NCI-H2171 treated with DMSO at 0.1 percent for 48 hours (cell line): ENCODE results near the gene IMP4.

Experiments
- DNase-seq: peaks from one replicate; lab custom pipeline; 2025; lab: John Stamatoyannopoulos, UW

IMP4 gene

GRCh38 chr2:130357864-130358263, 15.2 kb downstream of the IMP4 start:
- no peak for DNase-seq

DNA sequence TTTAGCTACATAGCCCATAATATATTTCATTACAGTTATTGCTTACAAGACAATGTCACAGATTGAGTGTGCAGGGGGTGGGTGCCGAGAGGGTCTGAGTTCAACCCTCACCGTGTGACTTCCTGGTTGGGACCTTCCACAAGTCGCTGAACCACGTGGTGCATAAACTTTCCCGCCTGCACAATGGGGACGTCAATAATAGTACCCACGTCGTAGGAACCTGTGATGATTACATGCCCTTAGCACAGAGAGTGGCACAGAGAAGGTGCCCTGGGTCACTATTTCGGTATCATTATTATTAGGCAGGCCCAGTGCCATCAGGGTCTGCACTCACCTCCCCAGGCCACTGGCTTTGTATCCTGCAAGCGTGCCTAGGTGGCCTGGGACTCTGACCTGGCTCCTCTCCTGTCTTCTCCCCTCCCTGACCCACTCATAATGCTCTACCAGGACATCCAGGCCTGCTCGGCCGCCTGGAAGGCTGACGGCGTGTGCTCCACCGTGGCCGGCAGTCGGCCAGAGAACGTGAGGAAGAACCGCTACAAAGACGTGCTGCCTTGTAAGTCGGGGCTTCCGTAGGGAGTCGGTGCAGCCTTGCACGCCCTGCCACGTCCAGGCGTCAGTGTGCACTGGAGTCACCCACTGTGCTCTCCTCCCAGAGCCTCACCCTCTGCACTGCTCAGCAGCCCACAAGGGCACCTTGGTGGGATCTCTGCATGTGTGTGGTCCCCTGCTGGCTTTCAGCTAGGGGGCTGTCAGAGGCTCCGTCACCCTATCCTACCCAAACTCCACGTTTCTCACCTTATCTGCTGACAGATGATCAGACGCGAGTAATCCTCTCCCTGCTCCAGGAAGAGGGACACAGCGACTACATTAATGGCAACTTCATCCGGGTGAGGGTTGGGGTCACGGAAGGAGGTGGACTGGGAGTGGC, 16.0 kb downstream of the IMP4 start:
- DNase-seq: no peak

DNA sequence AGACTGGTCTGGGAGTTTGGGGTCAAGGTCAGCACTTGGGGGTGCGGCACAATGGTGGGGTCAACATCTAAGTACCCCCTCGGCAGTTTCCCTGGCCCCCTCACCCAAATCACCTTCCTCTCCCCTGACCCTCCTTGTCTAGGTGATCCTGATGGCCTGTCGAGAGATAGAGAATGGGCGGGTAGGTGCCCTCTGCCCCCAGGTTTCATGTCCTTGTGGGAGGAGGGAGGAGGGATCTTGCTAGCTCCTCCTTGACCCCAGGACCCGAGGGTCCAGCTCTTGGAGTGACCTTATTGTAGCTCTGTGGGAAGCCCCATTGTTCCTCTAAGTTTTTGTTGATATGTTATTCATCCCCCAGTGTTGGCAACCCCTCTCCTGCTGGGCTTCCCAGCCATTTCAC, 16.8 kb downstream of the IMP4 start:
- no peak for DNase-seq

DNA sequence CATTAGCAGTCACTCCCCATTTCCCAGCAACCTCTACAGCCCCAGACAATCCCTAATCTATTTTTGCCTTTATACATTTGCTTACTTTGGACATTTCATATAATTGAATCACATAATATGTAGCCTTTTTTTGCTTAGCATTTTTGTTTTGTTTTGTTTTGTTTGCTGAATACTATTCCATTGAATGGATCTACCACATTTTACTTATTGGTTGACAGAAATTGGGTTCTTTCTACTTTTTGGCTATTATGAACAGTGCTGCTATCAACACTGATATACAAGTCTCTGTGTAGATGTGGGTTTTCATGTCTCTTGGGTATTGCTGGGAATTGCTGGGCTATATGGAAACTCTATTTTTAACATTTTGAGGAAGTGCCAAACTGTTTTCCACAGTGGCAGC, 20.8 kb downstream of the IMP4 start:
- DNase-seq: no peak

- DNase-seq: no peak
Measured at GRCh38 chr2:130365075-130365474, 22.4 kb downstream of the IMP4 start.

- peak; percentile 13 for DNase-seq
Measured at GRCh38 chr2:130365963-130366362, 23.3 kb downstream of the IMP4 start.

DNA sequence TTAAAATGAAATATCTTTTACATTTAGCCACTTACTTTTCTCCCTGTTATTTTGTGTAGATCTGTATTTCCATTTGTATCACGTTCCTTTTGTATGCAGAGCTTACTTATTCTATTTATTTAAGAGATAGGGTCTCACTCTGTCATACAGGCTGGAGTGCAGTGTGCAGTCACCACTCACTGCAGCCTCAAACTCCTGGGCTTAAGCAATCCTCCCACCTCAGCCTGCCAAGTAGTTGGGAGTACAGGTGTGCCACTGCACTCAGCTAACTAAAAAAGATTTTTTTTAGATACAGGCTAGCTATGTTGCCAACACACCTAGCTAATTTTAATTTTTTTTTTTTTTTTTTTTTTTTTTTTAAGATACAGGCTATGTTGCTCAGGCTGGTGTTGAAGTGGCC, 24.0 kb downstream of the IMP4 start:
- no peak for DNase-seq

GRCh38 chr2:130368786-130369185, 26.1 kb downstream of the IMP4 start:
- no peak for DNase-seq

- no peak for DNase-seq
Measured at GRCh38 chr2:130369311-130369964, 26.7 kb downstream of the IMP4 start.

- DNase-seq: no peak
Measured at GRCh38 chr2:130369965-130370341, 27.3 kb downstream of the IMP4 start.

- DNase-seq: no peak
Measured at GRCh38 chr2:130370490-130370889, 27.8 kb downstream of the IMP4 start.

- DNase-seq: no peak
Measured at GRCh38 chr2:130371723-130372054, 29.0 kb downstream of the IMP4 start.

- peak; percentile 54 for DNase-seq
Measured at GRCh38 chr2:130372055-130372832, 29.5 kb downstream of the IMP4 start.

DNA sequence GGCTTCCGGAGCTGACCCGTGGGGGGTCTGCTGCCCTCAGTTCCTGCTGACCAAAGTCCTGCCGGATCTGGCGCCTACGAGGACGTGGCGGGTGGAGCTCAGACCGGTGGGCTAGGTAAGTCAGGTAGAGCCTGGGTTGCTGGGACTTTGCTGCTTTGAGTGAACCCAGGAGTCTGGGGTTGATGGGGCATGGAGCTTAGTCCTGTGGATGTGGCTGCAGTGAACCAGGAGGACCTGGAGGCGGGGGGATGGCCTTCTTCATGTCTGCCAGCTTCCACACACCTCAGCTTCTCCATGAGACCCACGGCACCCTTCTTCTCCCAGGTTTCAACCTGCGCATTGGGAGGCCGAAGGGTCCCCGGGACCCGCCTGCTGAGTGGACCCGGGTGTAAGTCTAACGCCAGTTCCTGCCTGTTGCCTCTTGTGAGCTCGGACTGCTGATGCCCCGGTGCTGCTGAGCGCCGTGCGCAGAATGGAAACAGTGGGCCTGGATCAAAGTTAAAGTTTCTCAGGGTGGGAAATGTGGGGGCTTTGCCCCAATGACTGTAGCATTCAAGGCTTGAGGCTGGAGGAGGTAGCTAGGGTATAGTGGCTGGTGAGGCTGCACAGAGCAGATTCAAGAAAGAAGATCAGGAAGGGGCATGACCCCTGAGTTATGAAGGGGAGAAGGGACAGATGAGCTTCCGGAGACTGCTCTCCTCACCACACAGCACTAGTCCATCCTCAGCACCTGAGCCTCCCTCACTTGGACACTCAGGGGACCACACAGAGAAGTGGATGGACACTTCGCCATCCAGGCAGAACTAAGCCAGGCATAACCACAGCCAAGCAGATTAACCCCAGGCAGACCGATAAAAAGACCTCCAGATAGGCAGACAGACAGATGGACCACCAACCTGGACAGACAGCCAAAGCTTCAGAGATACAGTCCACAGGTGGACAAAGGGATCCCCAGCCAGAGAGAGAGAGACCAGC, 30.4 kb downstream of the IMP4 start:
- no peak for DNase-seq

DNA sequence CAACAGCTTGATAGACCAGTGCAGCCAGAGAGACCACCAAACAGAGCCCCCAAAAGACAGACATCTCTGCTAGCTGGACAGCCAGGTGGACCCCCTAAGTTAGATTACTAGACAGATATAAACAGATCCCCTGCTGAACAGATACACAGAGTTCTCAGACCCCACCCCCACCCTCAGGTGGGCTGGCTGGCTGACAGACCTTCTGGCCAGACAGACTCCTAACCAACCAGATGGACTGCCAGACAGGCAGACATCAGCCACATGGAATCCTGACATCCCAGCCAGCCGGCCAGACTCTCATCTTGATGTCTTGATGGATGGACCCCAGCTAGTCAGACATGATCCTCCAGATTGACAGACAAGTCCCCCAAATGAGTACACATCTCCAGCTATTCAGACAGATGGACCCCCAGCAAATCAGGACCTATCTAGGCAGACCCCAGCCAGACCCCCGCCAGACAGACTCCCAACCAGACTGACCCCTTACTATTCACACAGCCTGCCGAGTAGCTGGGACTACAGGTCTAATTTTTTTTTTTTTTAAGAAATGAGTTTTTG, 31.2 kb downstream of the IMP4 start:
- DNase-seq: no peak

DNA sequence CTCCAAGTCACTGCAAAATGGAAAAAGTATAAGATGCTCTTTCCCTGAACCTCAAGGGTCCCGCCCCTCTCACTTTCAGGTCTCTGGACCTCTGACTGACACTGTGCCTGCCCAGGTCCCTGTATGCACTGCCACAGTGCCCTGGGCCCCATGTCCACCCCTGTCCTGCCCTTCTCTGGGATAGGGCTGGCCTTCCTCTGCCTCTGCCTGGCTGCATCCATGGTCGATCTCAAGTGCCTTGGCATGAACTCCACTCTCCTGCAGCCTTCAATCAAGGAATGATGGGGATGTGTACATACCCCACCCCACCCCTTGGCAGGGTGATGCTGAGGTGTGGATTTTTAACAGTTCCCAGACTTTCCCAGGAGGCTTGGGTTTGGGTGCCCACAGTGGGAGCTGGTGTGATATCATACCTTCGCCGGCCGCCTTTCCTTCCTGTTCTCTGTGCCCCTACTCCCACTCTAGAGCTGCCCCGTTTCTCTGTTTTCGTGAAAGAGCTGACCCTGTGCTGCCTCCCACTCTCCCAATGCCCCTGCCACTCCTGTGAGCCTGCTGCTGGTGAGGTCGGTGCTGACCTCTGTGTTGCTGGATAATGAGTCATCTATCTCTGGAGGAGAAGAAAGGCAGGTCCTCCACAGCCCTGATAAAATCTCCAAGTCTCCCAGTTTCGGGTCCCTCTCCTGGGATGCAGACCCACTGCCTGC, 32.0 kb downstream of the IMP4 start:
- DNase-seq: no peak

GRCh38 chr2:130375291-130376266, 32.9 kb downstream of the IMP4 start:
- DNase-seq: no peak

DNA sequence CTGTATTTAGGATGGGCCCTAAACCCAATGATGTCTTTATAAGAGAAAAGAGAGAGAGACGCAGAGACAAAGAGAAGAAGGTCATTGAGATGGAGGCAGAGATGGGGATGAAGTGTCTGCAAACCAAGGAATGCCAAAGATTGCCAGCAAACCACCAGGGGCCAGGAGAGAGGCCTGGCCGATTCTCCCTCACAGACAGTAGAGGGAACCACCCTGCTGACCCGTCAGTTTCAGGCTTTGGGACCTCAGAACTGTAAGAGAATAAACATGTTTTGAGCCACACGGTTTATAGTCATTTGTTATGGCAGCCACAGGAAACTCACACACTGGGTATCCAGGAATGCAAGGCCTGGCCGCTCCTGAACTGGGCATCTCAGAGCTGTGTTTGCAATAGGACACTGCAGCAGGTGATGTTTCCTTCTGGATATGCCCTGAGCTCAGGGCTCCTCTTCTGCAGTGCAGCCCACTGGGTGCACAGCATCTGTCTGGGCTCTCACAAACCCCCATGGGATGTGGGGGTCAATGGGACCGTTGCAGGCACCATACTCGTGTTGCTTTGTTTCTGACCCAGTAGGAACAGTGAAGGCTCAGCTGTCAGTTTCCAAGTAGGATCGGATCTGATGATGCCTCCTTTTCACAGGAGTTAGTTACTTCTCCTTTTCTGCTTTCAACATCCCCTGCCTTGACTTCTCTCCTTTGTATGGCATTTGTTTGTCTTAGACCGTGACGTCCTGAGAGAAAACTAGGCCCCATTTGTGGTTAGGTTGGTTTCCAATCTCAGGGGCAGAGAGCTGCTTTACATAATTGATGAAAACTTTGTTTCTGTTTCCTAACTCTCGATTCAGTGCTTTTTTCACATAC, 34.0 kb downstream of the IMP4 start:
- DNase-seq: no peak
